SK-N-SH treated with all-trans-retinoic acid at 6 μM for 48 hours (cell line): ENCODE data around the gene FAM120A.
"Not testable (repeated sequence)": the region's sequence is repeated elsewhere in the genome, so short reads cannot be mapped to it uniquely, and the experiment has no call there.

Experiments used
- ATAC-seq: fragments of 200-7000 bp; cut with Tn5 transposase; 3 replicates; pipeline ENCODE4 v1.9.1; 2020; ENCODE audit warnings: mild to moderate bottlenecking, moderate library complexity
- ARNTL ChIP-seq: fragments of 450-650 bp; formaldehyde crosslinking; IDR thresholded peaks from 2 replicates; pipeline ENCODE4 v1.5.0; 2020; ENCODE audit warnings: low read depth, mild to moderate bottlenecking, moderate library complexity, borderline replicate concordance
- BACH2 ChIP-seq: fragments of 250-450 bp; sonication (Bioruptor Pico); IDR thresholded peaks from 2 replicates; pipeline ENCODE4 v1.9.0; 2021; ENCODE audit warnings: mild to moderate bottlenecking, borderline replicate concordance
- CSDC2 ChIP-seq: fragments of 250-450 bp; sonication (Bioruptor Pico); IDR thresholded peaks from 2 replicates; pipeline ENCODE4 v1.5.0; 2020; ENCODE audit warnings: mild to moderate bottlenecking, moderate library complexity
- ESRRG ChIP-seq: fragments of 250-450 bp; sonication (Bioruptor Pico); IDR thresholded peaks from 2 replicates; pipeline ENCODE4 v1.6.1; 2021; ENCODE audit warnings: mild to moderate bottlenecking
- GLIS3 ChIP-seq: fragments of 250-450 bp; sonication (Bioruptor Pico); IDR thresholded peaks from 2 replicates; pipeline ENCODE4 v1.5.0; 2020; ENCODE audit warnings: mild to moderate bottlenecking, moderate library complexity
- OSR1 ChIP-seq: fragments of 250-450 bp; sonication (Bioruptor Pico); IDR thresholded peaks from 2 replicates; pipeline ENCODE4 v1.8.0; 2022; ENCODE audit warnings: moderate library complexity, mild to moderate bottlenecking, inconsistent platforms
- PPARA ChIP-seq: fragments of 250-450 bp; sonication (Bioruptor Pico); IDR thresholded peaks from 2 replicates; pipeline ENCODE4 v1.5.0; 2020; ENCODE audit warnings: mild to moderate bottlenecking, borderline replicate concordance
- SNAI2 ChIP-seq: fragments of 250-450 bp; sonication (Bioruptor Pico); IDR thresholded peaks from 2 replicates; pipeline ENCODE4 v1.5.0; 2020; ENCODE audit warnings: mild to moderate bottlenecking, moderate library complexity
- TCF4 ChIP-seq: fragments of 250-450 bp; sonication (Bioruptor Pico); IDR thresholded peaks from 2 replicates; pipeline ENCODE4 v1.8.0; 2021; ENCODE audit warnings: mild to moderate bottlenecking, moderate library complexity, borderline replicate concordance
- TOX ChIP-seq: fragments of 250-450 bp; sonication (Bioruptor Pico); IDR thresholded peaks from 2 replicates; pipeline ENCODE4 v1.8.0; 2021; ENCODE audit warnings: mild to moderate bottlenecking, moderate library complexity, borderline replicate concordance
- ZC3H10 ChIP-seq: fragments of 250-450 bp; sonication (Bioruptor Pico); IDR thresholded peaks from 2 replicates; pipeline ENCODE4 v1.5.1; 2021; ENCODE audit warnings: mild to moderate bottlenecking, moderate library complexity
- ZFP3 ChIP-seq: fragments of 250-450 bp; sonication (Bioruptor Pico); IDR thresholded peaks from 2 replicates; pipeline ENCODE4 v1.5.0; 2020; ENCODE audit warnings: mild to moderate bottlenecking, moderate library complexity
- ZFP30 ChIP-seq: fragments of 450-650 bp; formaldehyde crosslinking; IDR thresholded peaks from 2 replicates; pipeline ENCODE4 v1.5.0; 2022; ENCODE audit warnings: mild to moderate bottlenecking, moderate library complexity
- ZNF565 ChIP-seq: fragments of 450-650 bp; formaldehyde crosslinking; conservative IDR thresholded peaks from 2 replicates; pipeline ENCODE4 v1.5.0; 2020; ENCODE audit warnings: low read depth, mild to moderate bottlenecking, moderate library complexity
- ZNF70 ChIP-seq: fragments of 450-650 bp; formaldehyde crosslinking; IDR thresholded peaks from 2 replicates; pipeline ENCODE4 v1.5.0; 2020; ENCODE audit warnings: mild to moderate bottlenecking, moderate library complexity
- TF ChIP-seq, protein P1 (sequence below): fragments of 250-450 bp; sonication (Bioruptor Pico); IDR thresholded peaks from 2 replicates; pipeline ENCODE4 v1.5.1; 2021; ENCODE audit warnings: mild to moderate bottlenecking, moderate library complexity
- TF ChIP-seq, protein P2 (sequence below): fragments of 250-450 bp; sonication (Bioruptor Pico); IDR thresholded peaks from 2 replicates; pipeline ENCODE4 v1.8.0; 2020; ENCODE audit warnings: mild to moderate bottlenecking, moderate library complexity, borderline replicate concordance
- TF ChIP-seq, protein P3 (sequence below): fragments of 250-450 bp; sonication (Bioruptor Pico); IDR thresholded peaks from 2 replicates; pipeline ENCODE4 v1.8.0; 2021; ENCODE audit warnings: low read depth, mild to moderate bottlenecking, moderate library complexity, borderline replicate concordance

FAM120A gene

DNA sequence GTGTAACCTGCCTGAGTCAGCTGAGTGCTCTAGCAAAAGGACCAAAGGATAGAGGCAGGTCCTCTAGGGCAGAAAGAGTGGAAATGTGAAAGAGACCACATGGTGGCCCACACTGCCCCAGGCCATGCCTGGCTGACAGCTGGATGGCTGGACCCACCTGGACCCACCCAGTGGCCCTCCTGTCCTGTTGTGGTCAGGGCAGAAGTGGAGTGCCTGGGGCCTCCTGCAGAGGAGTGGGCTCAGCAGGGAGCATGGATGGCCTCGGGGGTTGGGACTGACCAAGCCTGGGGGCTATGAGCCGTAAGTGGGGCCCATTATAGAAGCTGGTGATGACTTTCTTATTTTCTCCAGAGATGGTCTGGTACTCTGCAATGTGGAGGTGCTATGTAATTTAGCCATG, 57.6 kb downstream of the FAM120A start (continued):
- TF ChIP-seq, protein P1, sequence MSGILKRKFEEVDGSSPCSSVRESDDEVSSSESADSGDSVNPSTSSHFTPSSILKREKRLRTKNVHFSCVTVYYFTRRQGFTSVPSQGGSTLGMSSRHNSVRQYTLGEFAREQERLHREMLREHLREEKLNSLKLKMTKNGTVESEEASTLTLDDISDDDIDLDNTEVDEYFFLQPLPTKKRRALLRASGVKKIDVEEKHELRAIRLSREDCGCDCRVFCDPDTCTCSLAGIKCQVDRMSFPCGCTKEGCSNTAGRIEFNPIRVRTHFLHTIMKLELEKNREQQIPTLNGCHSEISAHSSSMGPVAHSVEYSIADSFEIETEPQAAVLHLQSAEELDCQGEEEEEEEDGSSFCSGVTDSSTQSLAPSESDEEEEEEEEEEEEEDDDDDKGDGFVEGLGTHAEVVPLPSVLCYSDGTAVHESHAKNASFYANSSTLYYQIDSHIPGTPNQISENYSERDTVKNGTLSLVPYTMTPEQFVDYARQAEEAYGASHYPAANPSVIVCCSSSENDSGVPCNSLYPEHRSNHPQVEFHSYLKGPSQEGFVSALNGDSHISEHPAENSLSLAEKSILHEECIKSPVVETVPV (CRISPR knock-in tag): no peak
- TF ChIP-seq, protein P2, sequence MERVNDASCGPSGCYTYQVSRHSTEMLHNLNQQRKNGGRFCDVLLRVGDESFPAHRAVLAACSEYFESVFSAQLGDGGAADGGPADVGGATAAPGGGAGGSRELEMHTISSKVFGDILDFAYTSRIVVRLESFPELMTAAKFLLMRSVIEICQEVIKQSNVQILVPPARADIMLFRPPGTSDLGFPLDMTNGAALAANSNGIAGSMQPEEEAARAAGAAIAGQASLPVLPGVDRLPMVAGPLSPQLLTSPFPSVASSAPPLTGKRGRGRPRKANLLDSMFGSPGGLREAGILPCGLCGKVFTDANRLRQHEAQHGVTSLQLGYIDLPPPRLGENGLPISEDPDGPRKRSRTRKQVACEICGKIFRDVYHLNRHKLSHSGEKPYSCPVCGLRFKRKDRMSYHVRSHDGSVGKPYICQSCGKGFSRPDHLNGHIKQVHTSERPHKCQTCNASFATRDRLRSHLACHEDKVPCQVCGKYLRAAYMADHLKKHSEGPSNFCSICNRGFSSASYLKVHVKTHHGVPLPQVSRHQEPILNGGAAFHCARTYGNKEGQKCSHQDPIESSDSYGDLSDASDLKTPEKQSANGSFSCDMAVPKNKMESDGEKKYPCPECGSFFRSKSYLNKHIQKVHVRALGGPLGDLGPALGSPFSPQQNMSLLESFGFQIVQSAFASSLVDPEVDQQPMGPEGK (CRISPR knock-in tag): no peak
- TF ChIP-seq ZNF565 (CRISPR knock-in tag): no peak

DNA sequence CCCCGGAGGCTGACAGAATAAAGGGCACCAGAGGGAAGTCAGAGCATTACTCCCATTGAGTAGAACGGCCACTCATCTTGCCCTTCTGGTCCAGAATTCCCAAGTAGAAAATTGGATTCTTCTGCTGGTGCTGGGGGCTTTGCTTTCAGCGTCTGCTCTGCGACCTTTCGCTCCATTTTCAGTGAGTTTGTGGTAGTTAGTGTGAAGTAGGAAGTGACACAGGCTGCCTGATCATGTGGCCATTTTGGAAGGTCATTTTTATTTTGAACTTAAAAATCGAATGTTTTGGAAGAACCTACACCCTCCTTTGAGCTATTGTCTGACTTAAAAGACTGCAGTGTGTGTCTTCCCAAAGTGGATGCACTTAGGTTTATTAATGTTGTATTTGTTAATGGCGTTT, 58.6 kb downstream of the FAM120A start:
- no peak for ATAC-seq
- no peak for TF ChIP-seq ZFP30 (CRISPR knock-in tag)
- TF ChIP-seq, protein P1 (CRISPR knock-in tag): no peak
- TF ChIP-seq SNAI2 (CRISPR knock-in tag): no peak
- no peak for TF ChIP-seq OSR1 (CRISPR knock-in tag)
- no peak for TF ChIP-seq ARNTL (CRISPR knock-in tag)
- TF ChIP-seq ZNF565 (CRISPR knock-in tag): no peak
- TF ChIP-seq, protein P2 (CRISPR knock-in tag): no peak
- TF ChIP-seq ZFP3 (CRISPR knock-in tag): no peak
- no peak for TF ChIP-seq GLIS3 (CRISPR knock-in tag)
- TF ChIP-seq, protein P3, sequence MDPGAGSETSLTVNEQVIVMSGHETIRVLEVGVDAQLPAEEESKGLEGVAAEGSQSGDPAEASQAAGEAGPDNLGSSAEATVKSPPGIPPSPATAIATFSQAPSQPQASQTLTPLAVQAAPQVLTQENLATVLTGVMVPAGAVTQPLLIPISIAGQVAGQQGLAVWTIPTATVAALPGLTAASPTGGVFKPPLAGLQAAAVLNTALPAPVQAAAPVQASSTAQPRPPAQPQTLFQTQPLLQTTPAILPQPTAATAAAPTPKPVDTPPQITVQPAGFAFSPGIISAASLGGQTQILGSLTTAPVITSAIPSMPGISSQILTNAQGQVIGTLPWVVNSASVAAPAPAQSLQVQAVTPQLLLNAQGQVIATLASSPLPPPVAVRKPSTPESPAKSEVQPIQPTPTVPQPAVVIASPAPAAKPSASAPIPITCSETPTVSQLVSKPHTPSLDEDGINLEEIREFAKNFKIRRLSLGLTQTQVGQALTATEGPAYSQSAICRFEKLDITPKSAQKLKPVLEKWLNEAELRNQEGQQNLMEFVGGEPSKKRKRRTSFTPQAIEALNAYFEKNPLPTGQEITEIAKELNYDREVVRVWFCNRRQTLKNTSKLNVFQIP (CRISPR knock-in tag): no peak
- no peak for TF ChIP-seq ZNF70 (CRISPR knock-in tag)
- no peak for TF ChIP-seq TOX (CRISPR knock-in tag)

DNA sequence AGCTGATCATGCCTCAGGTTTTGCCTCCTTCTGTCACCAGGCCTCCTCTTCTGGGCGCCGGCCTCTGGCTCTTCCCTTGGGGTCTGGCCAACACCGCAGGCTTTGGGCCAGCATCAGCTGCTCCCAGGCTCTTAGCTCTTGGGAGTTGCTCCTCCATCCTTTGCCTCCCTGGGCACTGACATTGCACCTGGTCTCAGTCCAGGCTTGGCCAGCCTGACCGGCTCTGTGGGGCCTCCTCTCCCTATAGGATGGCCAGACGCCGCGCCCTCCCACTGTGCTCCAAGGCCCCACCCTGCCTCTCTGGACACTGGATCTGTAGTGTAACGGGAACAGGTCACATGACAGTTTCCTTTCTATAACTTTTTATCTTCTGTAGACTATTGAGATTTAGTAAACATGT, 59.7 kb downstream of the FAM120A start:
- ATAC-seq: not testable (repeated sequence)

DNA sequence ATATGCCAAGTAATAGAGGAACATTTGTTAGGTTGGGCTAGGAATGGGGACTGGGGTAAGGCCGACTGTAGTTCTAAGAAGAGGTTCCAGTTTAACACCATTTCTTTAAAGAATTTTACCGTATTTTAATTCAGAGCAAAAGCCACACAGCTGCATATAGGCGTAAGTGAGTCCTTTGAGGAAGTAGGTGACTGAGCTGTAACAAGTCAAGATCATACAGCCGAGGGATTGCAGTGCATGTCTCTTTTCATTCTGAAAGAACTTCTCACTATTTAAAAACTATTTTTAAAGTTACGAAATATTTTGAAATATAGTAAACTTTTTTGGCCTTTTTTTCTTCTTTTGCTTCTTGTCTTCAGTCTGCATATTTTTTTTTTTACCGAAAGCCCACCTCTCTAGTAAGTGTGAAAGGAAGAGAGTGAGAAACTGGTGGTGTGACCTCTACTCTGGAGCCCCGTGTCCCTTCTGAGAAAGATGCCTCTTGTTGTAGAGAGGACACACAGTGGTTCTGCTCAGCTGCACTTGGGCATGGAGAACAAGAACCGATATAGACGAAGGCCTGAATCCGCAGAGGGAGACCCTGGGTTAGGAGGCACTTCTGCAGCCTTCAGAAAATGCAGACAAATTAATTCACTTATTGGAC, 60.8 kb downstream of the FAM120A start:
- ATAC-seq: not testable (repeated sequence)

DNA sequence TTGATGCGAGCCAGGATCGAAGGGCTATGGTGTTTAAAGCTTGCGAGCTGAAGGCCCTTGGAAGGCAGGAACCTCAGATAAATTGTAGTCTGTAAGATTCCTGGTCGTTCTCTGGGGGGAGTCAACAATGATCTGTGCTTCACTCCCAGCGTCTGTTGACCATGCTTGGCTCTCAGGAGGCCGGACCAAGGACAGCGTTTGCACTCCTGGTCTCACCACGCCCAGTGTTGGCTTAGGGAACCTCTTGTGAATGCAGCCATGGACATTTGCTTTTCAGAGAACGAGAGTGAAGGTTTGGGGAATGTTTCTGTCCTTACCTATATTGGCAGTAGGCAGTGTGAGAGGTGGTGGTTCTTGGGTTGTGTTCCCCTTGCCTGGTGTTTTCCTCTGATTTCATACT, 62.1 kb downstream of the FAM120A start:
- no peak for ATAC-seq
- TF ChIP-seq, protein P1 (CRISPR knock-in tag): no peak
- TF ChIP-seq BACH2 (no peak), ARNTL (CRISPR knock-in tag) (no peak), ESRRG (CRISPR knock-in tag) (no peak), TCF4 (CRISPR knock-in tag) (no peak), ZFP3 (CRISPR knock-in tag) (no peak), GLIS3 (CRISPR knock-in tag) (no peak), TOX (CRISPR knock-in tag) (no peak), CSDC2 (CRISPR knock-in tag) (no peak), SNAI2 (CRISPR knock-in tag) (no peak), PPARA (CRISPR knock-in tag) (no peak), ZNF565 (CRISPR knock-in tag) (no peak), ZC3H10 (CRISPR knock-in tag) (no peak)
- TF ChIP-seq, protein P3 (CRISPR knock-in tag): no peak
